GM15510 (cell line): Measurements from ENCODE around the gene FZD8.
A peak's percentile ranks its signal among the peaks of the same experiment; 100 is the strongest.

Experiments used
- POLR2A ChIP-seq: IDR thresholded peaks from 3 replicates; pipeline ENCODE4 v1.6.1; 2011; ENCODE audit warnings: borderline replicate concordance; ENCODE audit not compliant: insufficient read length; ENCODE audit errors: extremely low read depth

The FZD8 gene

GRCh38 chr10:35642035-35642792 is at the start of gene FZD8:
Gene FZD8 (minus strand): TSS chr10:35642296. CDS start chr10:35641429, 867 bp downstream.
- TF ChIP-seq POLR2A = peak; percentile 30

- TF ChIP-seq POLR2A = no peak
These were observed 49.6 kb upstream of the FZD8 start for GRCh38 chr10:35691522-35692236.

GRCh38 chr10:35690534-35690933 is 48.4 kb upstream of the FZD8 start:
- no peak for TF ChIP-seq POLR2A

DNA sequence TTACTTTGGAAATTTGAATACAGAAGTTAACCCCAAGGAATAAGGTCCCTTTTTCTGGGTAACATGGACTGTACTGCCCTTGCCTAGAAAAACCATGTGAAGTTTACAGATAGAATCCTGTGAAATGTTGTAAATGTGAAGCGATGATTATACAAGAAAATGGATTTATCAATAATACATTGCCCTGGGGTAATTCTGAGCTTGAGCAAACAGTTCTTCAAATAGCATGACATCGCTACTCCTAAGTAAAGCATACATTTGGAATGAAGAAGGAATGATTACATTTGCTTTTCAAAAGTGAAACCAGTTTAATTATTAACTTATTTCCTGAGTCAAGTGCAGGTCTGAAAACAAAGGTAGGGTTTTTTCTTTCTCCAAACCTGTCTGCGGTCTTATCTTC is 43.3 kb upstream of the FZD8 start:
- TF ChIP-seq POLR2A = no peak

GRCh38 chr10:35684586-35684985 is 42.5 kb upstream of the FZD8 start:
- TF ChIP-seq POLR2A = no peak

DNA sequence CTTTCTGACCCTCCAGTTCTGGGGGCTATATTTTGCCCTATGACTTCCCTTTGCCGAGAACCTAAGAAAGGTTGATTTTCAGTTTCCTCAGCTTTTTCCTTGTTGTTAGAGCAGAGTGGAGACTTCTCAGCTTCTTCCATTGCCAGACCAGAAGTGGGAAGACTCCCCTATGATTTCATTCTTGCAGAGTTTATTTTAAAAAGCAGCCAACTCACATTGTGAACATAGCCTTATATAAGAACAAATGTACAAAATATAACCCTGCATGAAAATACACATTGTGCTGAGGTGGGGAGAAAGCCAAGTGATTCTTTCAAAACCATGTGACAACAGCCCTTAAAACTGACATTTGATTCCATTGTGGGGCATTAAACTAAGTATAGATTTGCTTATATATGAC is 33.8 kb upstream of the FZD8 start:
- no peak for TF ChIP-seq POLR2A

- TF ChIP-seq POLR2A = no peak
These were observed 32.7 kb upstream of the FZD8 start for GRCh38 chr10:35674843-35675242.

GRCh38 chr10:35668865-35669650 is 27.0 kb upstream of the FZD8 start:
- no peak for TF ChIP-seq POLR2A

- TF ChIP-seq POLR2A = no peak
These were observed 25.9 kb upstream of the FZD8 start for GRCh38 chr10:35667971-35668370.

GRCh38 chr10:35667270-35667889 is 25.3 kb upstream of the FZD8 start:
- TF ChIP-seq POLR2A = no peak

DNA sequence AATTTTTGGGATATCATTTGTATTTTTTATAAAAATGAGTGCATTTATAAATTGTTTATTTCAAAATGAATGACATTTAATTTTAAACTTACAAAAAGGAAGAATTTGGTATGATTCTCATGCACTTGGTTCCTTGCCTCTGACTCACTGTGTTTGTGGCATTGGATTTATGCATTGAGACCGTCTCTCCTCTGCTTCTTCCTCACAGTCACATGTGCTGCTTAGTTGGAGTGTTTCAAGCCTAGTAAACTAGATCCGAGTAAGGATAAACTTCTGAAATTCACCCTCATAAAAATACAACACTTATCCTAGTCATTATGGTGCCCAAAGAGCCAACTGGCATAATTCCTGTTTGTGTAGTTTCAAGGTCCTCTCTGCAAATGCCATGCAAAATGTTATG is 19.1 kb upstream of the FZD8 start:
- no peak for TF ChIP-seq POLR2A

DNA sequence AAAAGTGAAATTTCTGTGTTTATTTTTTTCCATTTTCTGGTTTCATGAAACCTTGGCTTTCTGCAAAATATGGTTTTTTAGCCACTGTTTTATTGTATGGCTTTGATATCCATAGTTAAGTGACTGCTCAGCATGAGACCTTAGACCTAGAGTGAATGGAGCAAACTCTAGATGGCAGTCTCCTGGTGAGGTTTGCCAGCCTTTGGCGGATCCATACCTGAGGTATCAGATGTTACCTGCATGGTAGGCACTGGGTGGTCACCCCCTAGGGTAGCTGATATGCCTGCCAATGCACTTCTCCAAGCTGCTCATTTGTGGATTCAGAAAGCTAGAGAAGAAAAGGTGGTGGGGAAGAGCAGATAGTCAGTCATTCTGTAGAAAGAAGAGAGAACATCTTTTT is 17.4 kb upstream of the FZD8 start:
- TF ChIP-seq POLR2A = no peak

DNA sequence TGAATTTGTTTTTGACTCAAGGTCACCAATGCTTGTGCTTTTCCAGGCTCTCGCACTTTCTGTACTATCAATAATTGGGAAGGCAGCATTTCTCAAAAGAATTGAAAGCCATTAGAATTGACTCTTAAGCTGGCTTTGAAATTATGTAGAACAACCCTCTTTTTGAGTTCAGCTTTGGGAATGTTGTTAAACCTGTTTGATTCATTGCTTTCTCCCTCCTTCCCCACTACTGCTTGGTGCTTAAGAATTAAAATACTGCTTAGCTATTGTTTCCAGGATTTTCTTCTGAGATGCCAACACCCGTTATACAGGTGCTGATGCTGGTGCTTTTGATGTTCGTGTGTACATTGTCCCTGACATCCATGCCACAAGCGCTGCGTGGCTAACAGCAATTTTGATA is 15.5 kb upstream of the FZD8 start:
- no peak for TF ChIP-seq POLR2A

- no peak for TF ChIP-seq POLR2A
These were observed 10.7 kb upstream of the FZD8 start for GRCh38 chr10:35652824-35653223.

- TF ChIP-seq POLR2A = no peak
These were observed 8.8 kb upstream of the FZD8 start for GRCh38 chr10:35650894-35651293.
